ENCODE measurements around the gene HOGA1.

- TF ChIP-seq, protein P1, sequence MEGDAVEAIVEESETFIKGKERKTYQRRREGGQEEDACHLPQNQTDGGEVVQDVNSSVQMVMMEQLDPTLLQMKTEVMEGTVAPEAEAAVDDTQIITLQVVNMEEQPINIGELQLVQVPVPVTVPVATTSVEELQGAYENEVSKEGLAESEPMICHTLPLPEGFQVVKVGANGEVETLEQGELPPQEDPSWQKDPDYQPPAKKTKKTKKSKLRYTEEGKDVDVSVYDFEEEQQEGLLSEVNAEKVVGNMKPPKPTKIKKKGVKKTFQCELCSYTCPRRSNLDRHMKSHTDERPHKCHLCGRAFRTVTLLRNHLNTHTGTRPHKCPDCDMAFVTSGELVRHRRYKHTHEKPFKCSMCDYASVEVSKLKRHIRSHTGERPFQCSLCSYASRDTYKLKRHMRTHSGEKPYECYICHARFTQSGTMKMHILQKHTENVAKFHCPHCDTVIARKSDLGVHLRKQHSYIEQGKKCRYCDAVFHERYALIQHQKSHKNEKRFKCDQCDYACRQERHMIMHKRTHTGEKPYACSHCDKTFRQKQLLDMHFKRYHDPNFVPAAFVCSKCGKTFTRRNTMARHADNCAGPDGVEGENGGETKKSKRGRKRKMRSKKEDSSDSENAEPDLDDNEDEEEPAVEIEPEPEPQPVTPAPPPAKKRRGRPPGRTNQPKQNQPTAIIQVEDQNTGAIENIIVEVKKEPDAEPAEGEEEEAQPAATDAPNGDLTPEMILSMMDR (IDR thresholded peaks at IDR 0.05) = no peak
- TF ChIP-seq TP53 (CRISPR knock-in tag; IDR thresholded peaks at IDR 0.05) = no peak
Measured at GRCh38 chr10:97573672-97574071, 10.5 kb upstream of the HOGA1 start.
